SU-DHL-6 (cell line): ENCODE results near the gene SORCS2.

Experiments
- H2AFZ ChIP-seq: fragments of 200-600 bp; sonication (generic); 2 replicates; pipeline ENCODE4 v1.6.1; 2014; ENCODE audit warnings: low read depth, mild to moderate bottlenecking, moderate library complexity, mixed read lengths, antibody characterized with exemption, low read length; ENCODE audit not compliant: severe bottlenecking
- H3F3A ChIP-seq: fragments of 200-600 bp; shearing (Covaris generic); 2 replicates; pipeline ENCODE4 v1.6.0; 2016; ENCODE audit warnings: antibody characterized with exemption, mild to moderate bottlenecking; ENCODE audit not compliant: insufficient read depth
- H3K27ac ChIP-seq: fragments of 200-600 bp; sonication (generic); 2 replicates; pipeline ENCODE4 v1.5.1; 2016; ENCODE audit warnings: low read depth, mild to moderate bottlenecking, low read length, moderate library complexity, mixed read lengths
- H3K27me3 ChIP-seq: fragments of 200-600 bp; sonication (generic), shearing (Covaris generic); 2 replicates; pipeline ENCODE4 v1.6.0; 2014; ENCODE audit warnings: mild to moderate bottlenecking, low read length
- H3K36me3 ChIP-seq: fragments of 200-600 bp; sonication (generic); 2 replicates; pipeline ENCODE4 v1.6.1; 2014; ENCODE audit warnings: mild to moderate bottlenecking, low read length, mixed read lengths
- H3K4me2 ChIP-seq: fragments of 300-600, 200-600 bp; shearing (Covaris generic), sonication (generic); 2 replicates; pipeline ENCODE4 v1.6.0; 2014; ENCODE audit warnings: low read length, low read depth, mild to moderate bottlenecking; ENCODE audit not compliant: poor library complexity, severe bottlenecking
- H3K4me3 ChIP-seq: fragments of 200-600 bp; sonication (generic); 2 replicates; pipeline ENCODE4 v1.5.1; 2014; ENCODE audit warnings: antibody characterized with exemption, low read length, mild to moderate bottlenecking, mixed read lengths; ENCODE audit not compliant: insufficient read depth, poor library complexity, severe bottlenecking
- H3K79me2 ChIP-seq: fragments of 200-600 bp; sonication (generic); 2 replicates; pipeline ENCODE4 v1.6.1; 2014; ENCODE audit warnings: mild to moderate bottlenecking, low read length, moderate library complexity; ENCODE audit not compliant: insufficient read depth
- H3K9ac ChIP-seq: fragments of 200-600 bp; sonication (generic); 2 replicates; pipeline ENCODE4 v1.7.0; 2014; ENCODE audit warnings: mild to moderate bottlenecking, low read length
- H3K9me2 ChIP-seq: fragments of 200-600 bp; sonication (generic); replicated peaks from 2 replicates; pipeline ENCODE4 v1.6.1; 2014; ENCODE audit warnings: low read length; ENCODE audit not compliant: insufficient read depth
- H3K9me3 ChIP-seq: fragments of 200-600 bp; sonication (generic); 2 replicates; pipeline ENCODE4 v1.6.1; 2014; ENCODE audit warnings: low read length, mixed read lengths; ENCODE audit not compliant: insufficient read depth
- H4K20me1 ChIP-seq: fragments of 200-600 bp; sonication (generic); 2 replicates; pipeline ENCODE4 v1.6.1; 2014; ENCODE audit warnings: low read depth, mild to moderate bottlenecking, antibody characterized with exemption, low read length, moderate library complexity, mixed read lengths
- CTCF ChIP-seq: fragments of 200-600 bp; sonication (generic); IDR thresholded peaks from one replicate; pipeline ENCODE4 v1.5.1; 2017; ENCODE audit warnings: antibody characterized with exemption, mild to moderate bottlenecking, low read length, moderate library complexity; ENCODE audit not compliant: insufficient read depth, poor library complexity, severe bottlenecking
- EZH2phosphoT487 ChIP-seq: fragments of 200-600 bp; sonication (generic), shearing (Covaris generic); conservative IDR thresholded peaks from 2 replicates; pipeline ENCODE4 v1.6.1; 2018; ENCODE audit warnings: mild to moderate bottlenecking, antibody characterized with exemption, low read length, moderate library complexity, mixed read lengths

SORCS2 gene

DNA sequence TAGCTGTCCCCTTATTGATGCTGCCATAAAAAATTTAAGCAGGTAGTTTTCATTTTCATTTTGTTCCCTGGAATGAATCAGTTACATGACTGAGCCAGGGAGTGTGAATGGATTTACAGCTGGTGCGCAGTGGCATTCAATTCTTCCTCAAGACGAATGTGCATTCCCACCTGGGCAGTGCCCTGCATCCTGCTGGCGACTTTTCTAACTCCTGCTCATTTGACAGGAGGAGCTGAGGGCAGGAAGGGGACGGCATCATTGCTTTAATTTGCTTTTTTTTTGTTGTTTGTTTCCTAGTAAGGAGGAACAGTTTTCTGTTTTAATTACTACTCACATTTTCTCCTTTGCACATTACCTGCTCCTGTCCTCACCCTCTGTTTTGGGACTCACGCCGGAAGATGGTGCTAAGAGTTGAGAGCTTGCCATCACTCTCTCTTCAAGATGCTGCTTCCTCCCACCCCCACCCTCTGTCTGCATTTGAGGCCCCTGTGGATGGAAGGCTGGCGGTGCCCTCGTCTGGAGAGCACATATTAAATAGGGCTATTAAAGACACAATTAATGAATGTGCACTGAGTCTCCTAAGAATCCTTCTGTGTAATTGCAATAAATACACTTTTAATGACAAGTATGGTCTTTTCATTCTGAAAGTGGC, 206.6 kb downstream of the SORCS2 start:
- H2AFZ ChIP-seq, result no peak overlapping the region
- no peaks in the 10 kb centered on the region for H3K36me3 ChIP-seq
- H3K27me3 ChIP-seq, result no peaks in the 10 kb centered on the region
- H3K9ac ChIP-seq, result no peak overlapping the region
- H3K4me2 ChIP-seq, result no peak overlapping the region
- no peaks in the 10 kb centered on the region for H4K20me1 ChIP-seq
- H3K9me3 ChIP-seq, result no peaks in the 10 kb centered on the region
- H3K4me3 ChIP-seq, result no peak overlapping the region
- no peaks in the 10 kb centered on the region for H3K79me2 ChIP-seq
- H3K9me2 ChIP-seq, result no peaks in the 10 kb centered on the region
- H3K27ac ChIP-seq, result no peak overlapping the region
- H3F3A ChIP-seq, result no peaks in the 10 kb centered on the region
- no peak for TF ChIP-seq CTCF
- no peak for TF ChIP-seq EZH2phosphoT487

DNA sequence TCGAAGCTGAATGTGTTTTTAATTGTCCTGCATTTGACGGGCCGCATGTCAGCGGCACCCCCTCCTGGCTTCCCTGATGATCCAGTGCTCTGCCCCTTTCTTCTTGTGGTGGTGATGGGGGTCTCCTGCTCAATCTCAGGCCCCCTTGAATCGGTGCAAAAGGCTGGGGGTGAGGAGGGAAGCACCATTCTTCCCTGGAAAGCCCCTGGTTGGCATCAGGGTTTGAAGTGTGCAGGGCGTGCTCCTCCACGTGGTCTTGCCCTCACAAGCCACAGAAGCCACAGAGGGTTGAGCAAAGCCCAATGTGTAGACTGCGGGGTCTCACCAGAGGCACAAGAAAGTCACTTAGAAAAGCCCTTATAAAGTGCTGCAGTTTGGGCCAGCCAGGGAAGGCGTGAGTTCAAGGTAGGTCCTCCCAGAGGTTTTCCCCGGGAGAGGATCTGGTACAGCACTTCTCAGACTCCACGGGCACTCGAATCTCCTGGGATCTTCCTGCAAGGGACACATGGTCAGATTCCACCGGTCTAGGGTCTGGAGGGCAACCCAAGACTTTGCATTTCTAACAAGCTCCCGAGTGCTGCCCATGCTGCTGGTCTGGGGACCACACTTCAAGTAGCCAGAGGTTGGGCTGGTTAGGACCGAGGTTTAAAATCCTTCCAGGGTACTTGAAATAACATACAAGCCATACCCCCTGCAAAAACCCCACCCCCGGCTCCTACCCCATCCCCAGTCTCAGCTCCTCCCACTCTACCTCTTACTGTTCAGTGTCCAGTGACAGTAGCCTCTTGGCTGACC, 207.3 kb downstream of the SORCS2 start:
- H3K4me2 ChIP-seq, result no peak overlapping the region
- TF ChIP-seq CTCF (no peak), EZH2phosphoT487 (no peak)
- H3K9me2 ChIP-seq, result no peaks in the 10 kb centered on the region
- no peaks in the 10 kb centered on the region for H3K36me3 ChIP-seq
- no peaks in the 10 kb centered on the region for H3K79me2 ChIP-seq
- no peak overlapping the region for H3K4me3 ChIP-seq
- H2AFZ ChIP-seq, result no peak overlapping the region
- no peak overlapping the region for H3K9ac ChIP-seq
- H3K27ac ChIP-seq, result no peak overlapping the region
- no peaks in the 10 kb centered on the region for H4K20me1 ChIP-seq
- no peaks in the 10 kb centered on the region for H3F3A ChIP-seq
- no peaks in the 10 kb centered on the region for H3K27me3 ChIP-seq
- H3K9me3 ChIP-seq, result no peaks in the 10 kb centered on the region

GRCh38 chr4:7400671-7401298, 208.4 kb downstream of the SORCS2 start:
- Histone ChIP-seq H2AFZ (no peak overlapping the region), H3K9ac (no peak overlapping the region), H3K36me3 (no peaks in the 10 kb centered on the region), H3K27ac (no peak overlapping the region), H4K20me1 (no peaks in the 10 kb centered on the region), H3K27me3 (no peaks in the 10 kb centered on the region), H3K9me2 (no peaks in the 10 kb centered on the region), H3F3A (no peaks in the 10 kb centered on the region), H3K9me3 (no peaks in the 10 kb centered on the region), H3K4me3 (no peak overlapping the region), H3K4me2 (no peak overlapping the region), H3K79me2 (no peaks in the 10 kb centered on the region)
- TF ChIP-seq EZH2phosphoT487, result no peak
- no peak for TF ChIP-seq CTCF
